Activated T-helper 2 cell treated with anti-CD3 and anti-CD28 coated beads, Interferon-gamma antibody, Interleukin-2, Interleukin-4, amounts not matched to agents 10 μg/mL and 5 μg/mL and 100 μg/mL, durations not matched to agents 14 hours and 24 hours and 36 hours (primary cell): ENCODE data around the gene REN. TPM values are rescaled to one million over a fixed set of nuclear protein-coding genes. Genes with fewer than 3 reads are reported as not detected.

Experiments used
- DNase-seq: peaks from one replicate; pipeline ENCODE4 v3.0.0; 2021; ENCODE audit warnings: low spot score
- H3K27ac Mint-ChIP-seq: one replicate; pipeline ENCODE4 v1.8.0; 2021; ENCODE audit warnings: mixed read lengths
- H3K27me3 Mint-ChIP-seq: one replicate; pipeline ENCODE4 v1.8.0; 2021; ENCODE audit warnings: low read depth, mixed read lengths
- H3K36me3 Mint-ChIP-seq: one replicate; pipeline ENCODE4 v1.8.0; 2021; ENCODE audit warnings: low read depth, mixed read lengths
- H3K4me1 Mint-ChIP-seq: one replicate; pipeline ENCODE4 v1.8.0; 2021; ENCODE audit warnings: low read depth, mixed read lengths
- H3K4me3 Mint-ChIP-seq: one replicate; pipeline ENCODE4 v1.8.0; 2021; ENCODE audit warnings: low read depth, mild to moderate bottlenecking, moderate library complexity, mixed read lengths
- H3K9me3 Mint-ChIP-seq: one replicate; pipeline ENCODE4 v1.8.0; 2021; ENCODE audit warnings: mixed read lengths
- intact Hi-C: fragments of 100-400 bp; cut with micrococcal nuclease; formaldehyde crosslinking; loops from one replicate; pipeline ENCODE4 v1.15.1; 2023
- total RNA-seq: library from RNA; stranded (reverse); gene quantifications from 2 replicates; pipeline ENCODE4 v1.2.3, GENCODE V29; 2022

REN gene
- total RNA-seq, 1 donor from 2014 or later = not detected

DNA sequence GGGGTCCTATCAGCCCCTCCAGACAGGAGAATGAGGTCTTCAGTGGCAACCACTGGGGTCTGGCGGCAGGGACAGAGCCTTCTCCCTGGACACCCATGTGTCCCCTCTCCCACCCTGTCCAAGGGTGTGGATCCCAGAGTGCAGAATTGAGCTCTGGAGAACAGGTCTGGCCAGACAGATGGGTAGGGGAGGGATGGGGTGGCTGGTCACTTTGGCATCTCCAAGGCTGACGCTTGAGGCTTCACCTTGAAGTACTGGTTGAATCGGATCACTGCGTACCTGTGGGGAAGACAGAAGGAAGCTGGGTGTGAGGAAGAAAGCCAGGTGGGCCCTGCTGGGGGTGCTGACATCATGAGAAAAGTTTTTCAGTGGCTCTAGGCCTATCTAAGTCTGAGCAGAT is 34.2 kb downstream of the REN start:
- intact Hi-C loops = no loop called here
- H3K27ac Mint-ChIP-seq = no peak overlapping the region
- H3K4me1 Mint-ChIP-seq = peaks cover 9% of the 10 kb centered on the region
- H3K9me3 Mint-ChIP-seq = no peaks in the 10 kb centered on the region
- no peak for DNase-seq
- H3K4me3 Mint-ChIP-seq = no peak overlapping the region
- no peaks in the 10 kb centered on the region for H3K36me3 Mint-ChIP-seq
- H3K27me3 Mint-ChIP-seq = no peaks in the 10 kb centered on the region

DNA sequence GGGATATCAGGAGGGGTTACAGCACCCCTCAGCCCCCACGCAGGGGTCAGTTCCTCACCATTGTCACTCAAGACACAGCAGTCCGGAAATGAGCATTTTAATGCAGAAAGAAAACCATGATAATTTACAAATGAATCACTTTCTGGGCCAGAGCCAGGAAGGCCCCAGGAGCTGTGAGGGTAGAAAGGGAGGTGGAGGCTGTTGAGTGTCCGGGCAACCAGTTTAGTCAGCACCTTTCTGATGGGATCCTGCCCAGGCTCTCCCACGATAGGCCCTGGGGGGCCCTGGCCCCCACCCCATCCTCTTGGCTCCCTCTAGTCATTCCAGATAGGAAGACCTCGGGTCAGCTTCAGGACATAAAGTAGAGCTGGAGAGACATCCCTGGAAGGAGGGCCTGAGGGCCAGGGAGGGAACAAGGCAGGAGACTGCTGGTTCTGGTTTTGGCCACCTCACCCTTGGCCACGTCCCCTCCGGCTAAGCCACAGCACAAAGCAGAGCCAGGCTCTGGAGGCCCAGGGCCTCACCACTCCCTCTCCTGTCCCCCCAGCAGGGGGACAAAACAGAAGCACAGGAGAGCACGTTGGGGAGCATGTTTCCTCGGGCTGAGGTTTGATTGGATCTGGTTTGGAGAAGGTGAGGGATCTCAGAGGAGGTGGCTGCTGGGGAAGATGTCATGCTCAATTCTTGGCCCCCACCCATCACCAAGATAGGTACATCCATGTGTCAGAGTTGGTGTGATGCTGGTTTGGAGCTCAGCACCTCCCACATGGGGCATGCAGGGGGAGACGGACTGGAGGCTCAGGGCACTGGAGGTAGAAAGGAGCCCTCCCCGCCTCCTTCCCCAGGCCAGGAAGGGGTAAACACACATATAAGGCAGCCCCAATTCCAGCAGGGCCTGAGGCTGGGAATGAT is 34.9 kb downstream of the REN start:
- H3K27ac Mint-ChIP-seq = no peak overlapping the region
- H3K4me1 Mint-ChIP-seq = peaks cover 9% of the 10 kb centered on the region
- no peak overlapping the region for H3K4me3 Mint-ChIP-seq
- intact Hi-C loops = no loop called here
- DNase-seq = no peak
- H3K27me3 Mint-ChIP-seq = no peaks in the 10 kb centered on the region
- no peaks in the 10 kb centered on the region for H3K9me3 Mint-ChIP-seq
- H3K36me3 Mint-ChIP-seq = no peaks in the 10 kb centered on the region

DNA sequence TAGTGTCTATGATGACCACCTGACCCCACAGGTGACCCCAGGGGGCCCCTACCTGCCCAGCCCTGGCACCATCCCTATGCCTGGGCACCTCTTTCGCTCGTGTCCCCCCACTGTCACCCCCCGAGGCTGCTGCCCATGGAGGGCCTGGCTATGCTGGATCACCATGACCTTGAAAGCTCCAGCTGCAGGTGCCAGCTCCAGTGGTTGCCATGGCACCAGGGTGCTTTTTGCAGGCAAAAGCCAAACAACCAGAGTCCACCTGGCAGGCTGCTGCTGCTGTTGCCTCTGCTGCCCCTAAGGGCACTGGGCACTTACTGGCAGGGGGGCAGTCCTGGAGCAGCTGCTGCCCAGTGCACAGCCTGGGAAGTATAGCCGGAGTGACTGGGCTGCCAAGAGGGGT is 36.0 kb downstream of the REN start:
- Mint-ChIP-seq H3K4me3 (no peak overlapping the region), H3K9me3 (no peaks in the 10 kb centered on the region), H3K27me3 (no peaks in the 10 kb centered on the region), H3K36me3 (no peaks in the 10 kb centered on the region), H3K4me1 (peaks cover 9% of the 10 kb centered on the region), H3K27ac (no peak overlapping the region)
- intact Hi-C loops = no loop called here
- no peak for DNase-seq

DNA sequence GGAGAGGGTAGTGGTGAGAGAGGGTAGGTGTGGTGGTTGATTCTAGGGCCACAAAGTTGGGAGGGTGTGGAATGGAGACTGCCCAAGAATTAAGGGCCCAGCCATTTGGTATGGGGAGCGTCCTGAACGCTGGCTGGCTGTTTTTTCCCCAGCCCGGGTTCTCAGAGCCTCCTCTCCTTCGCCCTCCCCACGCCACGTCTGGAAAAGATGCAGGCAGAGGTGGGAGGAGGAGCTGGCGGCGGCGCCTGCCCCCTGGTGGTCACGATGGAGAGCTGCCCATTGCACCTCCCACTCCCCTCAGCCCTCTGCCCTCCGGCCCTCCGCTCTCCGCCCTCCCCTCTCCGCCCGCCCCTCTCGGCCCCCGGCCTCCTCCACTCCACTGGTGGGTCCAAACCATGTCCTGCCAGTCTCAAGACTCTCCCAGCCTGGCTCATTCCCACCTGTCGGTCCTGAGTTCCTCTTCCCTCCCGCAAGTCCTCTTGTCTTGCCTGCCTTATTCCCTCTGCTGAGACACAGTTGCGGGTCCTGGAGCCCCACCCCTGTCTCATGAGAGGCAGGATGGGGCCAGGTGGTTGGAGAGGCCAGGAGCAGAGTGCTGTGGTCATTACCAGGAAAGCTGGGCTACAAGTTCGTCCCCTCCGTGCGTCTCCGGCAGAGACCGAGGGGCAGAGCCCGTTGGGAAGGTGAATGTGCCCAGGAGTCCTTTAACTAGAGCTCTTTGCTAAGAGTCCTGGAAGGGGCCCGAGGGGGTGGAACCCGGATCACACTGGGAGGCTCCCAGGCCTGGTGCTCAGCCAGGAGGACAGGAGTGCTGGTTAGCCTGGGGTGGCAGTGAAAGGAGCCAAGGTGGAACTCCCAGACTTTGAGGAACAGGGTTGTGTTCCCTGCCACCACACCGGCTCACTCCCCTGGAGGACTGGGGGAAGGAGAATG is 36.9 kb downstream of the REN start:
- H3K36me3 Mint-ChIP-seq = no peaks in the 10 kb centered on the region
- intact Hi-C loops = loop anchor here (1.0 to 10.0 kb wide), 2 partner anchors 268 to 624 kb away; partner anchors contain the start of gene SNRPE
- no peaks in the 10 kb centered on the region for H3K27me3 Mint-ChIP-seq
- DNase-seq = peak; percentile 53
- H3K27ac Mint-ChIP-seq = no peak overlapping the region
- peaks cover 9% of the 10 kb centered on the region for H3K4me1 Mint-ChIP-seq
- no peaks in the 10 kb centered on the region for H3K9me3 Mint-ChIP-seq
- no peak overlapping the region for H3K4me3 Mint-ChIP-seq

DNA sequence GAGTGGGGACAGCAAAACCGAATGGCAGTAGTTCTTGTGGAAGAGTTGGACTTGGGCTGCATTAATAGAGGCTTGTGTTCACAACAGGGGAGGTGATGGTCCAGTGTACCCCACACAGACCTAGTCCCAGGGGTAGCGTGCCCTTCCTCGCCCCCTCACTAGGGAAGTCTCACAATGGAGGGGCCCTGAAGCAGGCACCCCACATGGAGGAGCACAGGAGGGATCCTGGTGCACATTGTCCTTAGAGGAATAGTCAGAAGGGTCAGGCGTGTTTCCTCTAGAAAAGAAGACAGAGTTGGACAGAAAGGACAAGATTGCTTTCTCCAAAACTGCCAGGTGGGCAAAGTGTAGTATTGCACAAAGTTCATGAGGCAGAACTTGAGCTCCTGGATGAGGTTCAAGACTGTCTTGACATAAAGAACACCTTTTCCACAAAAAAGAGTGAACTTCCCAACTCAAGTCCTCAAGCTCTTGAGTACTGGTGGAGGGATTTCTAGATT is 37.6 kb downstream of the REN start:
- no peak for DNase-seq
- no peaks in the 10 kb centered on the region for H3K27me3 Mint-ChIP-seq
- H3K9me3 Mint-ChIP-seq = no peaks in the 10 kb centered on the region
- intact Hi-C loops = loop anchor here (10.0 kb wide), 1 partner anchor 624 kb away; no protein-coding TSS in a partner anchor
- H3K4me3 Mint-ChIP-seq = no peak overlapping the region
- H3K27ac Mint-ChIP-seq = no peak overlapping the region
- no peaks in the 10 kb centered on the region for H3K36me3 Mint-ChIP-seq
- H3K4me1 Mint-ChIP-seq = peaks cover 9% of the 10 kb centered on the region

DNA sequence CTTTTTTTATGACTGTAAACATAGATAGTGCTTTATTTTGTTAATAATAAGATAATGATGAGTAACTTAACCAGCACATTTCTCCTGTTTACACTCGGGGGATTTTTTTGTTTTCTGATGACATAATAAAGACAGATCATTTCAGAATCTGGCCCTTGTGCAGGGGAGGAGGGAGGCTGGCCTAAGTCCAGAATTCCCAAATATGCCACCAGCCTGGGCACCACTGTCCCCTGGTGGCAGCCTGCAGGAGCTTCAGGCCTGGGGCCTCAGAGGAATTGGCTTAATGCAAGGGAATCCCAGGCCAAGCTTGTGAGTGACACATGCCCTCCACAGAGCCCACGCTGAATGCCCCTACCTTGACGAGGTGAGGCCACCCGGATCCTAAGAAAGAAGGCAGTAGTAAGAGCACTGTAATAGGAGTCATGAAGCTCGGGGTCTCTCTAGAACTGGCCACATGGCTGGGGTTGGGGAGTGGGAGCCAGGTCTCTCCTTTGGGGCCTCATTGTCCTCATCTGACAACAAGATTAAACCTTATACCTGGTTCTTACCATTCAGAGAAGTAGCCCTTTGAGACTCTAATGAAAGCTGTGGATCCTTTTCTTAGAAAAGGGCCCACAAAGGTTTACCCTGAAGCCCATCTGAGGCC is 38.4 kb downstream of the REN start:
- Mint-ChIP-seq H3K36me3 (no peaks in the 10 kb centered on the region), H3K4me3 (no peak overlapping the region), H3K4me1 (peaks cover 9% of the 10 kb centered on the region), H3K27me3 (no peaks in the 10 kb centered on the region), H3K27ac (no peak overlapping the region), H3K9me3 (no peaks in the 10 kb centered on the region)
- DNase-seq = no peak
- intact Hi-C loops = loop anchor here (10.0 kb wide), 1 partner anchor 623 kb away; no protein-coding TSS in a partner anchor

DNA sequence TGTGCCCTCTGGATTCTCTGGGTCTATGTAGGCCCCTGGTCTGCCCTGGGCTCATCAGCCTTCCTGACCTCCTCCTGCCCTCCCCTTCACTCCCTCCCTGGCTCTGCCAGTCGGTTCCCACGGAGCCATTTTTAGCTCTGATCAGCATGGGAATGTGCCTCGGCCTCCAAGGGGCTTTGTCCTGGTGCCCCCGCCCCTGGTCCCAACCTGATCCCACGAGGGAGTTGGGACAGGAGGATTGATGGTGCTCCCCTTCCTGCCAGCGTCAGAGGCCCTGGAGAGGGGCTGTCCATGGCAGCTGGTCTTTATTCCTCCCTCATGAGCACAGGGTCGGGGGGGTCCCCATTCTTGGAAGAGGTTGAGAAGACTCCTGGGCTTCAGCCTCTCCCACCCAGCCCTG is 39.2 kb downstream of the REN start:
- H3K9me3 Mint-ChIP-seq = no peaks in the 10 kb centered on the region
- DNase-seq = no peak
- no peak overlapping the region for H3K4me3 Mint-ChIP-seq
- H3K36me3 Mint-ChIP-seq = no peaks in the 10 kb centered on the region
- H3K4me1 Mint-ChIP-seq = peaks cover 9% of the 10 kb centered on the region
- no peak overlapping the region for H3K27ac Mint-ChIP-seq
- intact Hi-C loops = loop anchor here (10.0 kb wide), 1 partner anchor 622 kb away; no protein-coding TSS in a partner anchor
- no peaks in the 10 kb centered on the region for H3K27me3 Mint-ChIP-seq

DNA sequence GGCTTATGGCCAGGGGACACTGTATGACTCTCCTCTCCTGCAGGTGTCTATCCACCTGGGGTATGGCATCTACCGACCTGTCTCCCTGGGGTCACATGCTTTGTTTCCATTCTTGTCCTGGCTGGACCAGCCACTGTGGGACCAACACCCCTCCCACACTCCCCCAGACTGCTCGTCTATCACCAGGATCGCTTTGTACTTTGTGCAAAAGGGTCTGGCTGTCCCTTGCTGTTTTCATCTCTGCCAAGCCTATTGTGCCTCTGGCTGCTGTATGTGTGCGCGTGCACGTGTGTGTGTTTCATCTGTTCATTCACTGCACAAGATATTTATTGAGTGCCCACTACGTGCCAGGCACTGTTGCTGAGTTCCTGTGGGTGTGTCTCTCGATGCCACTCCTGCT is 39.8 kb downstream of the REN start:
- no peaks in the 10 kb centered on the region for H3K9me3 Mint-ChIP-seq
- no peaks in the 10 kb centered on the region for H3K36me3 Mint-ChIP-seq
- H3K27me3 Mint-ChIP-seq = no peaks in the 10 kb centered on the region
- intact Hi-C loops = loop anchor here (10.0 kb wide), 1 partner anchor 622 kb away; no protein-coding TSS in a partner anchor
- DNase-seq = no peak
- H3K27ac Mint-ChIP-seq = no peak overlapping the region
- peaks cover 9% of the 10 kb centered on the region for H3K4me1 Mint-ChIP-seq
- H3K4me3 Mint-ChIP-seq = no peak overlapping the region

DNA sequence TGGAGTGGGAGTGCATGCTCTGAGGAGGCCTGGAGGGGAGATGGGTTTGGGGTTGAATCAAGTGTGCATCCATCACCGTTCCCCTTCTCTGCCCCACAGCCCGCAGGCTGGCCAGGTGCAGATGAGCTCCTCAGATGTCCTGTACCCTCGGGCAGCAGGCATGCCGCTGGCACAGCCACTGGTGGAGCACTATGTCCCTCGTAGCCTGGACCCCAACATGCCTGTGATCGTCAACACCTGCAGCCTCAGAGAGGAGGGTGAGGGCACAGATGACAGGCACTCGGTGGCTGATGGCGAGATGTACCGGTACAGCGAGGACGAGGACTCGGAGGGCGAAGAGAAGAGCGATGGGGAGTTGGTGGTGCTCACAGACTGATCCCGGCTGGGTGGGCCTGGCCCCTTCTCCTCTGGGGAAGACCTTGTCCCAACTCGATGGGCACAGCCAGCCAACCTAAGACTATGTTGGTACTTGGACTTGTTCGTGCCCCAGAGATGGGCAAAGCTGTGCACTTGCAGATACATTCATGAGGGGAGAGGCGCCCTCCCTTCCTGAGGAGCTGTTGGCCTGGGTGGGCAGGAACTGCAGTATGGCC is 40.3 kb downstream of the REN start:
- Mint-ChIP-seq H3K9me3 (no peaks in the 10 kb centered on the region), H3K4me3 (no peak overlapping the region), H3K27ac (no peak overlapping the region), H3K4me1 (peaks cover 9% of the 10 kb centered on the region), H3K36me3 (no peaks in the 10 kb centered on the region), H3K27me3 (no peaks in the 10 kb centered on the region)
- intact Hi-C loops = loop anchor here (10.0 kb wide), 1 partner anchor 621 kb away; no protein-coding TSS in a partner anchor
- DNase-seq = no peak

DNA sequence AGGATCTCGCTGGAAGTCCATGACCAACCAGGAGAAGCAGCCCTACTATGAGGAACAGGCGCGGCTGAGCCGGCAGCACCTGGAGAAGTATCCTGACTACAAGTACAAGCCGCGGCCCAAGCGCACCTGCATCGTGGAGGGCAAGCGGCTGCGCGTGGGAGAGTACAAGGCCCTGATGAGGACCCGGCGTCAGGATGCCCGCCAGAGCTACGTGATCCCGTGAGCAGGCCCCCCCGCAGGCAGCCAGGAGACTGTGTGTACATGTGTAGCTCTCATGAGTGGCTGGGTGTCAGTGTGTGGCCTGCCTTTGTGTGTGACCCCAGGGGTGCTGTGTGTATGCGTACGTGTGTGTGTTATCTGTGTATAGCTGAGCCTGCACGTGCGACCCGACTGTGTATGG is 41.5 kb downstream of the REN start:
- no peak overlapping the region for H3K27ac Mint-ChIP-seq
- H3K36me3 Mint-ChIP-seq = no peaks in the 10 kb centered on the region
- intact Hi-C loops = loop anchor here (10.0 kb wide), 1 partner anchor 620 kb away; no protein-coding TSS in a partner anchor
- no peak overlapping the region for H3K4me3 Mint-ChIP-seq
- no peaks in the 10 kb centered on the region for H3K9me3 Mint-ChIP-seq
- H3K27me3 Mint-ChIP-seq = no peaks in the 10 kb centered on the region
- peaks cover 9% of the 10 kb centered on the region for H3K4me1 Mint-ChIP-seq
- no peak for DNase-seq

DNA sequence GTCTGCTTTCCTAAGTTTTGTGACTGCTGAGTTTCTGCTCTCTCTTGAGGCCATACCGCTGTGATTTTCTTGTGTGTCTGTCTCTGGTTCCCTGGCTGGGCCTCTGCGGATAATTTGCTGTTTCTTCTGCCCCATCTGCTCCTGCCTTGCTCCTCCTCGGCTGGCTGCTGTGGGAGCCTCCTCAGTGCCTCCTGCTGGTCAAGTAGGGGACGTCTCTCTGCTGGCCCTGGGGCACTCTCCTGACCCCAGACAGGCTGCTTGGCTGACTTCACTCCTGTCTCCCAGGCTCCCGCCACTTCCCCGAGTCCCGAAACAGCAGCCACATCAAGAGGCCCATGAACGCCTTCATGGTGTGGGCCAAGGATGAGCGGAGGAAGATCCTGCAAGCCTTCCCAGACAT is 42.8 kb downstream of the REN start:
- peaks cover under 1% of the 10 kb centered on the region for H3K4me1 Mint-ChIP-seq
- no peaks in the 10 kb centered on the region for H3K9me3 Mint-ChIP-seq
- H3K27me3 Mint-ChIP-seq = no peaks in the 10 kb centered on the region
- DNase-seq = no peak
- no peak overlapping the region for H3K4me3 Mint-ChIP-seq
- H3K27ac Mint-ChIP-seq = no peak overlapping the region
- intact Hi-C loops = loop anchor here (10.0 kb wide), 1 partner anchor 619 kb away; no protein-coding TSS in a partner anchor
- H3K36me3 Mint-ChIP-seq = no peaks in the 10 kb centered on the region
